Measurements from ENCODE around the gene DBNDD1. TPM values are rescaled to one million over a fixed set of nuclear protein-coding genes. Genes with fewer than 3 reads are reported as not detected.

The DBNDD1 gene
- total RNA-seq, 1 donor from 2014 or later = 7.0 TPM

GRCh38 chr16:90027611-90028010 is 8.4 kb upstream of the DBNDD1 start:
- H3K4me1 ChIP-seq = peaks cover 8% of the 10 kb centered on the region
- no peaks in the 10 kb centered on the region for H3K27me3 ChIP-seq
- H3K36me3 ChIP-seq = no peaks in the 10 kb centered on the region
- intact Hi-C loops (cut with DNase I) = no loop called here
- no peak overlapping the region for H3K4me3 ChIP-seq
- DNase-seq (no peak), ATAC-seq (no peak)
- H3K27ac ChIP-seq = no peak overlapping the region
- TF ChIP-seq CTCF (IDR thresholded peaks at IDR 0.05) = no peak
- H3K9me3 ChIP-seq = no peaks in the 10 kb centered on the region

- Histone ChIP-seq H3K27me3 (no peaks in the 10 kb centered on the region), H3K9me3 (no peaks in the 10 kb centered on the region), H3K4me1 (peaks cover 14% of the 10 kb centered on the region), H3K27ac (no peak overlapping the region), H3K36me3 (no peaks in the 10 kb centered on the region), H3K4me3 (no peak overlapping the region)
- ATAC-seq = no peak
- no peak for TF ChIP-seq CTCF (IDR thresholded peaks at IDR 0.05)
- intact Hi-C loops (cut with DNase I) = no loop called here
- DNase-seq = no peak
Measured at GRCh38 chr16:90026135-90026534, 6.9 kb upstream of the DBNDD1 start.

- no peak for ATAC-seq
- H3K27me3 ChIP-seq = peaks cover 7% of the 10 kb centered on the region
Measured at GRCh38 chr16:90023078-90023447, 3.8 kb upstream of the DBNDD1 start.

GRCh38 chr16:90022209-90023077 is 3.2 kb upstream of the DBNDD1 start:
- intact Hi-C loops (cut with DNase I) = no loop called here
- ATAC-seq = peak; percentile 92
- peak overlapping the region; percentile 77 for H3K27ac ChIP-seq

More at GRCh38 chr16:90023078-90023447, 3.8 kb upstream of the DBNDD1 start:
- no peak for DNase-seq
- no peaks in the 10 kb centered on the region for H3K9me3 ChIP-seq
- H3K27ac ChIP-seq = peak overlapping the region; percentile 77
- no peak for TF ChIP-seq CTCF (IDR thresholded peaks at IDR 0.05)
- intact Hi-C loops (cut with DNase I) = no loop called here
- H3K4me3 ChIP-seq = peak overlapping the region; percentile 83
- peaks cover 30% of the 10 kb centered on the region for H3K4me1 ChIP-seq
- H3K36me3 ChIP-seq = no peaks in the 10 kb centered on the region

GRCh38 chr16:90020838-90021382 is 1.7 kb upstream of the DBNDD1 start:
- peak; percentile 2 for ATAC-seq
- no peak for DNase-seq
- no peak overlapping the region for H3K4me3 ChIP-seq
- no peak for TF ChIP-seq CTCF (IDR thresholded peaks at IDR 0.05)
- peaks cover 30% of the 10 kb centered on the region for H3K4me1 ChIP-seq
- no peaks in the 10 kb centered on the region for H3K36me3 ChIP-seq
- H3K9me3 ChIP-seq = no peaks in the 10 kb centered on the region
- intact Hi-C loops (cut with DNase I) = no loop called here
- no peak overlapping the region for H3K27ac ChIP-seq
- peaks cover 7% of the 10 kb centered on the region for H3K27me3 ChIP-seq

More at GRCh38 chr16:90022209-90023077, 3.2 kb upstream of the DBNDD1 start:
- Histone ChIP-seq H3K4me3 (peak overlapping the region; percentile 83), H3K27me3 (peaks cover 7% of the 10 kb centered on the region), H3K4me1 (peaks cover 30% of the 10 kb centered on the region), H3K36me3 (no peaks in the 10 kb centered on the region), H3K9me3 (no peaks in the 10 kb centered on the region)
- peak; percentile 97 for DNase-seq
- TF ChIP-seq CTCF (IDR thresholded peaks at IDR 0.05) = no peak
